NCI-H82 treated with DMSO at 0.1 percent for 48 hours (cell line): ENCODE data around the gene MERTK.
"Not testable (repeated sequence)": the region's sequence is repeated elsewhere in the genome, so short reads cannot be mapped to it uniquely, and the experiment has no call there.

Experiments used
- DNase-seq: peaks from one replicate; lab custom pipeline; 2025; ENCODE audit not compliant: unreplicated experiment; lab: John Stamatoyannopoulos, UW

Gene MERTK

DNA sequence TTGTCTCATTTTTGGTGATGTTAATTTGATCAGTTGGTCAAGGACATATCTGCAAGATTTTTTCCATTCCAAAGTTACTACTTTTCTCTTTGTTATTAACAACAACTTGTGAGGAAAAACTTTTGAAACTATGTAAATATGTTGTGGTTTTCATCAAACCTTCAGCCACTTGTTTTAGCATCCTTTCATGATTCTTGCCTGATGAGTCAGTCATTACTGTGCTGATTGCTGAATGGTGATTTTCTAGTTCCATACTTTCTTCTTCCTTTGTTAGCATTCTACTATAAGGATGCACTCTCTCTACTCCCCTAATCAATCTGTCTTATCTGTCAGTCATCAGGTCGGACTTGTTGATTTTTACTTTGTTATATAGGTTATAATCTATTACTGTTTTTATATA is 167.6 kb downstream of the MERTK start:
- no peak for DNase-seq

DNA sequence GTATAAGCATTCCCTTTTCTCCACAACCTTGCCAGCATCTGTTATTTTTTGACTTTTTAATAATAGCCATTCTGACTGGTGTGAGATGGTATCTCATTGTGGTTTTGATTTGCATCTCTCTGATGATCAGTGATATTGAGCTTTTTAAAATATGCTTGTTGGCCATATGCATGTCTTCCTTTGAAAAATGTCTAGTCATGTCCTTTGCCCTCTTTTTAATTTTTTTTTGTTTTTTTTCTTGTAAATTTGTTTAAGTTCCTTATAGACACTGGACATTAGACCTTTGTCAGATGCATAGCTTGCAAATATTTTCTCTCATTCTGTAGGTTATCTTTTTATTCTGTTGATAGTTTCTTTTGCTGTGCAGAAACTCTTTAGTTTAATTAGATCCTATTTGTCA is 171.4 kb downstream of the MERTK start:
- not testable (repeated sequence) for DNase-seq

DNA sequence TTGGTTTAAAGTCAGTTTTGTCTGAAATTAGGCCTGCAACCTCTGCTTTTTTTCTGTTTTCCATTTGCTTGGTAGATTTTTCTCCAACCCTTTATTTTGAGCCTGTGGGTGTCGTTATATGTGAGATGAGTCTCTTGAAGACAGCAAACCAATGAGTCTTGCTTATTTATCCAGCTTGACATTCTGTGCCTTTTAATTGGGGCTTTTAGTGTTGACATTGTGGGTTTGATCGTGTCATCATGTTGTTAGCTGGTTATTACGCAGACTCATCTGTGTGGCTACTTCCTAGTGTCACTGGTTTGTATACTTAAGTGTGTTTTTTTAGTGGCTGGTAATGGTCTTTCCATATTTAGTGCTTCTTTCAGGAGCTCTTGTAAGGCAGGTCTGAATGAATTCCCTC is 175.5 kb downstream of the MERTK start:
- DNase-seq: no peak

DNA sequence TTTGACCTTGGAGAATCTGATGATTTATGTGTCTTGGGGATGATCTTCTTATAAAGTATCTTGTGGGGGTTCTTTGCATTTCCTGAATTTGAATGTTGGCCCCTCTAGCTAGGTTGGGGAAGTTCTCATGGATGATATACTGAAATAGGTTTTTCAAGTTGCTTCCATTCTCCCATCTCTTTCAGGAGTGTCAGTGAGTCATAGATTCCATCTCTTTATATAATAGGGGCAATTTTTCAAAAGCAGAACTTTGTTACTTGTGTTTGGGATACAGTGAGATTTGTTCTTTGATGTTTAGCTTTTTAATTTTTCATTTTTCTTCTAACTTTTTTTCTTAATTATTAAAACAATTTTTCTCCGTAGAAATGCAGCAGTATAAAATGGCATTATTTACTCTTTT is 176.1 kb downstream of the MERTK start:
- no peak for DNase-seq

DNA sequence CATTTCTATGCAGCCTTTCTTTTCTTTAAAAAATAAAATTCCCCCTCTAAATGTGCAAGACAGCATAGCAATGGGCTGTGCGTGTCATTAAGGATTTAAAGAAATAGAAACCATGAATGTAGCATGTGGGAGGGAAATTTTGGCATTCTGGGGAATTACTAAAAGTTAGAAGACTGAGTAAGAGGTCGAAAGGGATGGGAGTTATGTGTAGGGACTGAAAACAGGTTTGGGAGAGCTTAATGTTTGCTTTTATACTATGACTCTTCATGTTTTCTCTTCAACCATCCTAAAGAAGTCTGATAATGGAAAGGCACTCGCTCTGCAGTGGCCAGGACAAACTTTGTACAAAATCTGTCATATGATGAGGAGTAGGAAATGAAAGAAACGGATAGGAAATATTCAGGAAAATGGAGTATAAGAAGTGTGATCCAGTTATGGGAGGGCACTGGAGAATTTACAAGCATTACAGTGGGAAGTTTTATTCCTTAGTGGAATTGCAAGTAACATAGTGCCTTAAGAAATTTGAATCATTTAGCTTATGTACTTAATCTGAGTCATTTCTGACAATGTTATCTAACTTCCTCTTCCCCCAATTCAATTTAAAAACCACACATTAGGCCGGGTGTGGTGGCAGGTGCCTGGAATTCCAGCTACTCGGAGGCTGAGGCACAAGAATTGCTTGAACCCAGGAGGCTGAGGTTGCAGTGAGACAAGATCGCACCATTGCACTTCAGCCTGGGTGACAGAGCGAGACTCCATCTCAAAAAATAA is 177.3 kb downstream of the MERTK start:
- DNase-seq: no peak

DNA sequence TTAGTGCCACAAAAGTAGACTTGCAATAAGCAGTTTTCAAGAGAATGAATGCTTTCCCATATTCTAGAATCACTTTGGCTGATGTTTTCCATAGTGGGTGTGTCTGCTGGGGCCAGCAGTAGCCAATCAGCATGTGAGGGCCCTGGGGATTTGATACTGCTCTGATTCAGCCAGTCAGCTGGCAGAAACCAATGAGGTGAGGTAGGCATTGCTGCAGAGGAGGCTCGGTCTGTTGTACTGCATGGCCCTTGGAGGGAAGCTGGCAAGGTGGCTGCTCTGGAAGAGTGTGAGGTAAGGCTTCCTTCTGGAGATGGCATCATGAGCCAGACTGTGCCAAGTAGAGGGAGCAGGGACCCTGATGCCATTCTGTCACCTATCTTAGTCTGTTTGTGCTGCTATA is 179.4 kb downstream of the MERTK start:
- DNase-seq: no peak
